HEK293T (cell line): Measurements from ENCODE around the gene KIAA0513.

ENCODE experiments used
- BHLHE40 ChIP-seq: fragments of 450-650 bp; IDR thresholded peaks from 2 replicates; pipeline ENCODE4 v1.6.1; 2016; ENCODE audit warnings: mild to moderate bottlenecking, moderate library complexity, borderline replicate concordance
- ELF4 ChIP-seq: fragments of 450-650 bp; IDR thresholded peaks from 2 replicates; pipeline ENCODE4 v1.6.1; 2017; ENCODE audit warnings: antibody characterized with exemption
- FOXA1 ChIP-seq: fragments of 450-650 bp; IDR thresholded peaks from 2 replicates; pipeline ENCODE4 v1.6.1; 2016; ENCODE audit warnings: mild to moderate bottlenecking
- FOXK2 ChIP-seq: fragments of 450-650 bp; IDR thresholded peaks from 2 replicates; pipeline ENCODE4 v1.6.1; 2016; ENCODE audit warnings: mild to moderate bottlenecking
- FOXM1 ChIP-seq: fragments of 450-650 bp; IDR thresholded peaks from 2 replicates; pipeline ENCODE4 v1.6.1; 2017; ENCODE audit warnings: mild to moderate bottlenecking, borderline replicate concordance
- L3MBTL2 ChIP-seq: fragments of 450-650 bp; conservative IDR thresholded peaks from 2 replicates; pipeline ENCODE4 v1.6.1; 2016; ENCODE audit warnings: mild to moderate bottlenecking
- LEF1 ChIP-seq: fragments of 450-650 bp; IDR thresholded peaks from 2 replicates; pipeline ENCODE4 v1.6.1; 2017; ENCODE audit warnings: mild to moderate bottlenecking, borderline replicate concordance
- NFRKB ChIP-seq: fragments of 450-650 bp; IDR thresholded peaks from 2 replicates; pipeline ENCODE4 v1.6.1; 2016; ENCODE audit warnings: mild to moderate bottlenecking, moderate library complexity
- PKNOX1 ChIP-seq: fragments of 450-650 bp; IDR thresholded peaks from 2 replicates; pipeline ENCODE4 v1.6.1; 2016
- SP1 ChIP-seq: fragments of 450-650 bp; IDR thresholded peaks from 2 replicates; pipeline ENCODE4 v1.6.1; 2017

GRCh38 chr16:85123891-85124635, 96.5 kb downstream of the KIAA0513 start:
- TF ChIP-seq SP1 (no peak), BHLHE40 (no peak), FOXA1 (no peak), FOXM1 (no peak), L3MBTL2 (no peak), LEF1 (no peak), NFRKB (no peak), ELF4 (no peak), FOXK2 (no peak), PKNOX1 (no peak)
